ENCODE results near the gene ULK1. TPM values are rescaled to one million over a fixed set of nuclear protein-coding genes. Genes with fewer than 3 reads are reported as not detected.
"Not testable (repeated sequence)": the region's sequence is repeated elsewhere in the genome, so short reads cannot be mapped to it uniquely, and the experiment has no call there.

ULK1 gene
- total RNA-seq, 2 experiments from 2014 or later: 35.2 to 42.2 TPM

DNA sequence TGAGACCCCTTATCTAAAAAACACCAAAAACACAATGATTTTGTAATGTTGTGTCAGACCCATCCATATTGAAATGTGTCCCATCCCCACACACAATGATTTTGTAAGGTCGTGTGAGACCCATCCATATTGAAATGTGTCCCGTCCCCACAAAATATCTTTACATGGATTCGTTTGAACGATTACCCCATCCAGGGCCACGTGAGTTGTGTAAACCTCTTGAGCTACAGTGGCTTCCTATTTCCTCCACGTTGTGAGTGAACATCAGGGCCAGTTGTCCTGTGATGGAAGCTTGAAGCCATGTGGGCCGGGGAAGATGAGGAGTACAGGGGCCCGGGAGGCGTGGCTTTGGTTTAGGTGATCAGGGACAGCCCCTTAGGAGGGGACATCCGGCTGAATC, 27.0 kb upstream of the ULK1 start:
- peaks cover 6% of the 10 kb centered on the region for H3K4me1 Mint-ChIP-seq
- CTCF ChIA-PET: no interaction called here
- H3K36me3 Mint-ChIP-seq (ENCODE audit: low read depth): no peaks in the 10 kb centered on the region
- DNase-seq: no peak
- POLR2A ChIA-PET: no interaction called here
- H3K27me3 Mint-ChIP-seq: no peaks in the 10 kb centered on the region
- no peak overlapping the region for H3K27ac Mint-ChIP-seq
- no peak overlapping the region for H3K4me3 Mint-ChIP-seq
- no peaks in the 10 kb centered on the region for H3K9me3 Mint-ChIP-seq

DNA sequence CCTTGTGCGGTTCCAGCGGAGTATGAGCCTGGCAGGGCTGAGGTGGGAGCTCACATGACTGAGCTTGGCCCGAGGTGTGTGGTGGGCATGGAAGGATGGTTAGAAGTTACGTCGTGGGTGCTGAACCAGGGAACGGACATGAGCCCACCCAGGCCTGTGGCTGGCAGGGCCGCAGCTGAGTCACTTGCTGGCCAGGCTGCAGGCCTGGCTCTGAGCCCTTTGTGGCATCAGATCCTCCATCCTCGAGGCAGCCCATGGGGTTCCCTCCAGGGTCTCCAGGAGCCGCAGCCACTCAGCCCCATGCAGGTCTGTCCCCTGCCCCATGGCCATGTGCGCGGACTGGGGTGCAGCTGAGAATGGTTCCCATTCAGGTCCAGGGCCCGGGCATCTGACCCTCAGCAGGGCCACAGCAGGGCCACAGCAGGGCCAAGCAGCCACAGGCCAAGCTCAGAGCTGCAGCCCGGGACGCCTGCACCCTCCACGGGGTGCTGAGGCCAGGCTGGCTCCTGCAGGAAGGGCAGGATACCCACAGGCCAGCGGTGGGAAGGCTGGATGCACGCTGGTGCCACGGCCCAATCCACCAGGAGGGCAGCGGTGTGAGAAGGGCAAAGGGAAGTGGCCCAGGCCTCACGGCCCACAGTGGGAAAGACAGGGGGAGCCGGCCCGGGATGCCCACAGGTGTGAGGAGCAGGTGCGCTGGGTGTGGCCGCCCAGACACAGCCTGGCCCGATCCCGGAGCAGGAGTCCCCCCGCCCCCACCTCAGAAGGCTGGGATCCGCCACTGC, 26.3 kb upstream of the ULK1 start:
- Mint-ChIP-seq H3K36me3 (ENCODE audit: low read depth) (no peaks in the 10 kb centered on the region), H3K4me3 (no peak overlapping the region), H3K27me3 (no peaks in the 10 kb centered on the region), H3K9me3 (no peaks in the 10 kb centered on the region), H3K27ac (no peak overlapping the region), H3K4me1 (peaks cover 3% of the 10 kb centered on the region)
- ChIA-PET CTCF (no interaction called here), POLR2A (no interaction called here)
- DNase-seq: no peak

DNA sequence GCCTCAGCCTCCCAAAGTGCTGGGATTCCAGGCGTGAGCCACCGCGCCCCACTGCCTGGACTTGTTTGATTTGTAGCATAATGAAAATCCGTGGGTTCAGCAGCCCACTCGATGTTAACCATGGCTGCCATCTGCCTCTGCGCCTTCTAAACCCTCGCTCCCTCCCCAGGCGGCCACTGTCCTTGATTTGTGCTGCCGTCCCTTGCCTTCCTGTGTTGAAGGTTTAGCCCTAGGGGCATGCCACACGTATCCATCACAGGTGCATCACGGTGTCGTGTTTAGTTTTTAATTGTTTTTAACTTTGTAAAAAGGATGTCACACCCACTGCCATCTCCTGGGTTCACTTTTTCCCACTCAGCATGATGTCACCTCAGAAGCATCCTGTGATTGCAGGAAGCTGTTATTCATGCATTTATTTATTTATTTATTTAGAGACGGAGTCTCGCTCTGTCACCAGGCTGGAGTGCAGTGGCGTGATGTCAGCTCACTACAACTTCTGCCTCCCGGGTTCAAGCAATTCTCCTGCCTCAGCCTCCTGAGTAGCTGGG, 24.5 kb upstream of the ULK1 start:
- Mint-ChIP-seq H3K4me3 (no peak overlapping the region), H3K27me3 (no peaks in the 10 kb centered on the region), H3K36me3 (ENCODE audit: low read depth) (no peaks in the 10 kb centered on the region), H3K9me3 (no peaks in the 10 kb centered on the region), H3K27ac (no peak overlapping the region), H3K4me1 (peaks cover 3% of the 10 kb centered on the region)
- no peak for DNase-seq
- ChIA-PET POLR2A (no interaction called here), CTCF (interaction anchor here (0.6 kb wide), 1 partner anchor 15 kb away, joined by 5 read pairs; no protein-coding TSS in a partner anchor)

DNA sequence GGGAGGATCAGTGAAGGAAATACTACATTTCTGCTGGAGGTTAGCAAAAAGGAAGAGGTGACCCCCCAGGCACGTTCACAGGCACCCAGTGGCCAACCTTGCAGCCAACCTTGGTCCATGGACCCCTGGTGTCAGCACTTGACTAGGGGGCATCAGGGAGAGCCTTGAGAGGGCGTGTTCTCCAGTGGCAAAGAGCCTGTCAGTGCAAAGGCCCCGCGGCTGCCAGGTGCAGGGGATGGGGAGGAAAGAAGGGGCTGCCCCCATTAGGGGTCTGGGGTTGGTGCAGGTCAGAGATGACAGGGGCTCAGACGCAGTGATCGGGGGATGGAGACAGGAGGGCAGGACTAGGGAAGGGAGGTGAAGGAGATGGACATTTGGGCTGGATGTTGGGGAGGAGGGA, 22.7 kb upstream of the ULK1 start:
- H3K36me3 Mint-ChIP-seq (ENCODE audit: low read depth): no peaks in the 10 kb centered on the region
- CTCF ChIA-PET: no interaction called here
- no peak for DNase-seq
- peaks cover 3% of the 10 kb centered on the region for H3K4me1 Mint-ChIP-seq
- peaks cover under 1% of the 10 kb centered on the region for H3K27me3 Mint-ChIP-seq
- H3K27ac Mint-ChIP-seq: no peak overlapping the region
- H3K9me3 Mint-ChIP-seq: no peaks in the 10 kb centered on the region
- no peak overlapping the region for H3K4me3 Mint-ChIP-seq
- POLR2A ChIA-PET: interaction anchor here (1.3 kb wide), 1 partner anchor 9 kb away, joined by 3 read pairs; no protein-coding TSS in a partner anchor

DNA sequence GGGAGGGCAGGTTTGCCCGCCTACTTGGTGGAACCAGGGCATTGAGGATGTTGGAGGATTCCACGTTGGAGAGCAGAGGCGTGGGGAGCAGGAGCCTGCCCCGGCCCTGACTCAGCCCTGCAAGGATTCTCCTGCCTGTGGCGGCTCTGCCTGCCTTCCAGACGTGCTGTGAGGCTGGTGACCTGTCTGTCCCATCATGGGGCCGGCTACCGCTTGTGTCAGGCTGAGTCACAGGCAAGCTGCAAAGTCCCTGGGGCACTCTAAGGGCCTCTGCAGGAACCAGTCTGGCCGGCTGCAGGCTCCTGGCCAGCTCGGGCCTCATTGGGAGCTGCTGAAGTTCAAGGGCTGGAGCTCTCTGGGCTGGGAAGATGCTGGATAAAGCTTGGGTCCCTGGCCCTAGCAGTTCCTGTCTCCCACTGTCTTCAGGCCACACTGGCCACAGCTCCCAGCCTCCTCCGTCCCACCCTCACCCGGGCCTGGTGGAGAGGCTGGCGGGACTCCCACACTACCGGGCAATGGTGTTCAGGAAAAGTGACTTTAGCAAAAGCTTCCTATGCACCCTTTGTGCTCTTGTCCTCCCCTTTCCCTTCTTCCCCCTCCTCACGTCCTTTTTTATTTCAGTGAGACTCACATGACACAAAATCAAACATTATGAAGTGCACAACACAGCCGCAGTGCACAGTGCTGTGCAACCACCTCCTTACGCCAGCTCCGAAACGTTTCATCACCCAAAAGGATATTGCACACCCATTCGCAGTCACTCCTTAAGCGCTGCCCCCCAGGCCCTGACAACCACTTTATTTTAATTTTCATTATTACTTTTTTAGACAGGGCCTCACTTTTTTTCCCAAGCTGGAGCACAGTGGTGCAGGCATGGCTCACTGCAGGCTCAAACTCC, 22.0 kb upstream of the ULK1 start:
- no peaks in the 10 kb centered on the region for H3K9me3 Mint-ChIP-seq

DNA sequence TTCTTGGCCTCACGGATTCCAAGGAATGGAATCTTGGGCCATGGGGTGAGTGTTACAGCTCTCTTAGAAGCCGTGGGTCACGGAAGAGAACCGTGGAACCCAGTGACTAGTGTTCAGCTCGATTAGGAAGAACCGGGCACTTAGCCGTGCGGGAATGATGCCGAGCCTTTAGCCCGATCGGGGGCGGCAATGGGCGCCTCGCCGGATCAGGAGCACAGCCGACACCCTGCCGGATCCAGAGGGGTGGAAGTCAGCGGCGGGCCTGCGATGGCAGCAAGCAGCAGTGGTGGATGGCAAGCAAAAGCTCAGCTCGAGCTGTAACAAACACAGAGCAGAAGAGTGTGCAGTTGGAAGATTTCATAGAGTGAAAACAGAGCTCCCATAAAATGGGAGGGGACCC, 21.1 kb upstream of the ULK1 start:
- Mint-ChIP-seq H3K36me3 (ENCODE audit: low read depth) (no peaks in the 10 kb centered on the region), H3K4me3 (no peak overlapping the region), H3K9me3 (no peaks in the 10 kb centered on the region), H3K4me1 (peaks cover 4% of the 10 kb centered on the region), H3K27ac (no peak overlapping the region), H3K27me3 (peaks cover 6% of the 10 kb centered on the region)
- CTCF ChIA-PET: no interaction called here
- POLR2A ChIA-PET: no interaction called here
- DNase-seq: no peak

More for the DNA sequence above, 22.0 kb upstream of the ULK1 start:
- H3K4me1 Mint-ChIP-seq: peaks cover 3% of the 10 kb centered on the region
- H3K27me3 Mint-ChIP-seq: peaks cover 2% of the 10 kb centered on the region
- H3K36me3 Mint-ChIP-seq (ENCODE audit: low read depth): no peaks in the 10 kb centered on the region
- H3K27ac Mint-ChIP-seq: no peak overlapping the region
- ChIA-PET POLR2A (interaction anchor here (1.3 kb wide), 1 partner anchor 8 kb away, joined by 3 read pairs; no protein-coding TSS in a partner anchor), CTCF (no interaction called here)
- no peak overlapping the region for H3K4me3 Mint-ChIP-seq
- DNase-seq: no peak

DNA sequence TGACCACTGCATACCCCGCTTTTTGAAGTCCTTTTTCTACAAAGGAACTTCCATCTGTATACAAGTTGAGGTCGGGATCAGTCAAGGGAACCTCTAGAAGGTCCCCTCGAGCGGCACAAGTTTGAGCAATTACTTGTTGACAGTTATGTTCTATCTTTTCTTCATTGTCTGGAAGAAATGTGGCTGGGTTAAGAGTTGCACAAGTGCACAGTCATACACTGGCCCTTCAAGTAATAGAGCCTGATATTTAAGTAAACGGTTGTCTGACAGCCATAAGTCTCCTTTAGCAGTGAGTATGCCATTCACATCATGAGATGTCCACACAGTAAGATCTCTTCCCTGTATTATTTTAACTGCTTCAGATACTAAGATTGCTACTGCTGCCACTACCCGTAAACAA, 19.4 kb upstream of the ULK1 start:
- POLR2A ChIA-PET; H3K4me3 Mint-ChIP-seq; H3K36me3 Mint-ChIP-seq (ENCODE audit: low read depth); H3K4me1 Mint-ChIP-seq; H3K27ac Mint-ChIP-seq; H3K27me3 Mint-ChIP-seq; CTCF ChIA-PET; DNase-seq; H3K9me3 Mint-ChIP-seq: not testable (repeated sequence)

DNA sequence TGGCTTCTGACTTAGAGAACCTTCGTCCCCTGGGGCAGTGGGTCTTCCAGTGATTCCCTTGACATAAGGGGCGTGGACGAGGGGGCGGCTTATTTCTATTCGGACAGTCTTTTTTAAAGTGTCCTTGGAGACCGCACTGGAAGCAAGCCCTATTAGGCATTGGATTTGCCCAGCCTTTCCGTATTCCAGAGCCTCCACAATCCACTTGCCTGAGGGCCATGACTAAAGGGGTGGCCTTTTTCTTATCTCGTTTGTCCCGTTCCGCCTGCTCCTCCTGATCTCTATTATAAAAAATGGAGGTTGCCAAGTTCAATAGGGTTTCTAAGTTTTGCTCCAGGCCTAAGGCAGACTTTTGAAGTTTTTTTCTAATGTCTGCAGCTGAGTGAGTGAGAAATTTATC, 17.2 kb upstream of the ULK1 start:
- H3K27ac Mint-ChIP-seq; H3K36me3 Mint-ChIP-seq (ENCODE audit: low read depth); CTCF ChIA-PET; H3K4me3 Mint-ChIP-seq; H3K4me1 Mint-ChIP-seq; H3K9me3 Mint-ChIP-seq; DNase-seq; POLR2A ChIA-PET: not testable (repeated sequence)
- peaks cover 11% of the 10 kb centered on the region for H3K27me3 Mint-ChIP-seq

DNA sequence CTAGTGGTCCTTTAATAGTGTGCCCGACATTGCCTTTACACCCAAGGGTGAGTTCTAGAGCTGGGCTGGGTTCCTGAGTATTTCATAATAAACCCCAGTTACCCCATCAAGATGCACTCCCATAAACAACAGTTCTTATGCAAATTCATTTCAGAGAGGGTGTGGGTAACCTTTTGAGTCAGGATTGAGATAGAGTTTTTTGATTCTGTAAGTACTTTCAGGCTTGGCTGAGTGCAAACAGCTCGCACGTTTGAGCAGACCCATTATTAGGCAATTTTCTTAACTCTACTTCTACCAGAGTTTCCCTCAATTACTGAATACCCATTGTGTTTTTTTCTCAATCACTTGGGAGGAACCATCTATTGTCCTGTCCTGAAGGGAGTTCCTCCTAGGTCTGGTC, 16.0 kb upstream of the ULK1 start:
- Mint-ChIP-seq H3K4me1 (peaks cover 10% of the 10 kb centered on the region), H3K27me3 (peaks cover 11% of the 10 kb centered on the region)
- CTCF ChIA-PET; H3K27ac Mint-ChIP-seq; H3K4me3 Mint-ChIP-seq; H3K9me3 Mint-ChIP-seq; POLR2A ChIA-PET; DNase-seq; H3K36me3 Mint-ChIP-seq (ENCODE audit: low read depth): not testable (repeated sequence)

DNA sequence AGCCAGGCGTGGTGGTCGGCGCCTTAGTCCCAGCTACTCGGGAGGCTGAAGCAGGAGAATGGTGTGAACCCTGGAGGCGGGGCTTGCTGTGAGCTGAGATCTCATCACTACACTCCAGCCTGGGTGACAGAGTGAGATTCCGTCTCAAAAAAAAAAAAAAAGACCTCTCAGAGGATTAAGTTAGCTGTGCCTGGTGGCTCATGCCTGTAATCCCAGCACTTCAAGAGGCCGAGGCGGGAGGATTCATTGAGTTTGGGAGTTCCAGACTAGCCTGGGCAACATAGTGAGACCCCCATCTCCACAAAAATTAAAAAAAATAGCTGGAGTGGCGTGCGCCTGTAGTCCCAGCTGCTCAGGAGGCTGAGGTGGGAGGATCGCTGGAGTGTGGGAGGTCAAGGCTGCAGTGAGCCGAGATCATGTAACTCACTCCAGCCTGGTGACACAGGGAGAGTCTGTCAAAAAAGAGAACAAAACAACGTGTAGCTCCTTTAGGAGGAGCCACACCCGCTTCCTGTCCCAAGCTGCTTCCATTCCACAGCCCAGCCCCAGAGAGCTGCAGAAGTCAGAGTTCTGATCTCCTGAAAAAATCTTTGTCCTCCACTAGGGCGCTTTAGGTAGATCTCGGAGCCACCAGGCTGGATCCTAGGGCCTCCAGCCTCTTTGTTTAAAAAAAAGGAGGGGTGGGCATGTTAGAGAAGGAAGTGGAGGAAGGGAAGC, 11.5 kb upstream of the ULK1 start:
- Mint-ChIP-seq H3K36me3 (ENCODE audit: low read depth) (peaks cover 6% of the 10 kb centered on the region), H3K9me3 (peaks cover 10% of the 10 kb centered on the region), H3K4me3 (no peak overlapping the region), H3K27ac (no peak overlapping the region), H3K4me1 (peaks cover 26% of the 10 kb centered on the region), H3K27me3 (peaks cover 5% of the 10 kb centered on the region)
- no peak for DNase-seq
- ChIA-PET POLR2A (no interaction called here), CTCF (no interaction called here)

DNA sequence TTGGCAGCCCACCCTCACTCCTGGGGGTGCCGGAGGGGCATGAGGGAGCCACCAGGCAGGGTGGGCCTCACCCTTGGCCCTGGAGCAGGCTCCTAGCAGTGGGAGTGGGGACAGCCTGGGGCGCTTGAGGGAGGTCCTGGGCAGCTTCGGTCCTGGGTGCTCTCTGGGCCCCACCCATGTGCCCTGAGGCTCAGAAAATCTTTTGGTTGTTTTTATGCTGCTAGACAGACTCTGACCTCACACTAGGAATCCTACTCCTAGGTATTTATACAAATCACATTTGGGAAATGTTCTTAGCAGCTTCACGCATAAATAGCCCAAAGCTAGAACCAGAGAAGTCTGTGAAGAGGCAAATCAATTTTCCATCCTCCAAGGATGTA, 10.9 kb upstream of the ULK1 start:
- DNase-seq: no peak
- POLR2A ChIA-PET: no interaction called here
- peaks cover 5% of the 10 kb centered on the region for H3K27me3 Mint-ChIP-seq
- H3K36me3 Mint-ChIP-seq (ENCODE audit: low read depth): peaks cover 6% of the 10 kb centered on the region
- H3K27ac Mint-ChIP-seq: no peak overlapping the region
- H3K9me3 Mint-ChIP-seq: peaks cover 10% of the 10 kb centered on the region
- H3K4me3 Mint-ChIP-seq: no peak overlapping the region
- CTCF ChIA-PET: no interaction called here
- peaks cover 23% of the 10 kb centered on the region for H3K4me1 Mint-ChIP-seq

DNA sequence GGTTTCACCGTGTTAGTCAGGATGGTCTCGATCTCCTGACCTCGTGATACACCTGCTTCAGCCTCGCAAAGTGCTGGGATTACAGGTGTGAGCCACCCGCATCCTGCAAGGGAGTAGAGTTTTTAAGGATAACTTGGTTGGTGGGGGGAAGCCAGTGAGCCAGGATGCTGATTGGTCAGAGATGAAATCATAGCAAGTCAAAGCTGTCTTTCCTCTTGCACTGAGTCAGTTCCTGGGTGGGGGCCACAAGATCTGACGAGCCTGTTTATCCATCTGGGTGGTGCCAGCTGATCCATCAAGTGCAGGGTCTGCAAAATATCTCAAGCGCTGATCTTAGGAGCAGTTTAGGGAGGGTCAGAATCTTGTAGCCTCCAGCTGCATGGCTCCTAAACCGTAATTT, 9.3 kb upstream of the ULK1 start:
- DNase-seq; H3K36me3 Mint-ChIP-seq (ENCODE audit: low read depth); H3K4me3 Mint-ChIP-seq; H3K27ac Mint-ChIP-seq: not testable (repeated sequence)
- Mint-ChIP-seq H3K9me3 (peaks cover 10% of the 10 kb centered on the region), H3K27me3 (peaks cover 10% of the 10 kb centered on the region), H3K4me1 (peaks cover 20% of the 10 kb centered on the region)
- ChIA-PET POLR2A (interaction anchor here (1.4 kb wide), 1 partner anchor 18 kb away, joined by 3 read pairs; no protein-coding TSS in a partner anchor), CTCF (interaction anchor here (0.7 kb wide), 1 partner anchor 15 kb away, joined by 5 read pairs; no protein-coding TSS in a partner anchor)

DNA sequence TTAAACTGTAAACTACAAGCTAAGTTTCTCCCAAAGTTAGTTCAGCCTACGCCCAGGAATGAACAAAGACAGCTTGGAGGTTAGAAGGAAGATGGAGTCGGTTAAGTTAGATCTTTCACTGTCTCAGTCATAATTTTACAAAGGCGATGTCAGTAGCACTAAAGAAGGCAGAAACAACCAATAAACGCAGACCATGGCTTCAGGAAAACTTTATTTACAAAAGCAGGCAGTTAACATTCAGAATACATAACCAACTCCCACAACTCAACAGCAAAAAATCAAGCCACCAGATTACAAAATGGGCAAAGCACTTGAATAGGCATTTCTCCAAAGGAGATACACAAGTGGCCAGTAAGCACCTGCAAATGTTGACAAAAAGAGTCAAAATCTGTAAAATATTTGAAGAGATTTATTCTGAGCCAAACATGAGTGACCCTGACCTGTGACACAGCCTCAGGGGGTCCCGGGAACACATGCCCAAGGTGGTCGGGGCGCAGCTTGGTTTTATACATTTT, 8.8 kb upstream of the ULK1 start:
- Mint-ChIP-seq H3K27ac (no peak overlapping the region), H3K9me3 (peaks cover 10% of the 10 kb centered on the region), H3K27me3 (peaks cover 10% of the 10 kb centered on the region), H3K36me3 (ENCODE audit: low read depth) (peaks cover 6% of the 10 kb centered on the region), H3K4me1 (peaks cover 20% of the 10 kb centered on the region), H3K4me3 (no peak overlapping the region)
- ChIA-PET POLR2A (interaction anchor here (1.4 kb wide), 1 partner anchor 17 kb away, joined by 3 read pairs; no protein-coding TSS in a partner anchor), CTCF (no interaction called here)
- no peak for DNase-seq

All from activated CD4-positive, alpha-beta memory T cell treated with anti-CD3 and anti-CD28 coated beads, Interleukin-2, amount 10 ng/mL, durations not matched to agents 7 days and 5 days (primary cell).